22Rv1 (cell line): ENCODE results near the gene CLN5.

ENCODE experiments used
- CTCF ChIP-seq: fragments of 450-650 bp; IDR thresholded peaks from 2 replicates; pipeline ENCODE4 v1.5.1; 2017; ENCODE audit warnings: mild to moderate bottlenecking
- ZFX ChIP-seq: fragments of 450-650 bp; IDR thresholded peaks from 2 replicates; pipeline ENCODE4 v1.6.1; 2017; ENCODE audit warnings: antibody characterized with exemption, borderline replicate concordance

GRCh38 chr13:77053192-77053591 is 61.3 kb downstream of the CLN5 start:
- TF ChIP-seq CTCF (no peak), ZFX (no peak)
